Vagina (tissue), 2 donors: Measurements from ENCODE around the gene NPAS3. TPM values are rescaled to one million over a fixed set of nuclear protein-coding genes. Genes with fewer than 3 reads are reported as not detected.

Experiments used
- DNase-seq, 2 donors: peaks; one replicate each; pipeline ENCODE4 v3.0.0-alpha.2; 2017; ENCODE audit errors: extremely low spot score in 2 of 2
- H3K27ac ChIP-seq: fragments of 200-600 bp; sonication (generic); one replicate; pipeline ENCODE4 v1.5.1; 2019
- H3K27me3 ChIP-seq: fragments of 200-600 bp; sonication (generic); one replicate; pipeline ENCODE4 v1.5.1; 2019
- H3K36me3 ChIP-seq, 2 donors: fragments of 200-600 bp; sonication (generic); one replicate each; pipeline ENCODE4 v1.5.1; 2017 to 2019
- H3K4me1 ChIP-seq: fragments of 200-600 bp; sonication (generic); one replicate; pipeline ENCODE4 v1.5.1; 2019
- H3K4me3 ChIP-seq, 2 donors: fragments of 200-600 bp; sonication (generic); 1 replicate in 1 of 2; 2 replicates in 1 of 2; pipeline ENCODE4 v1.5.1; 2016 to 2019
- H3K9me3 ChIP-seq: fragments of 200-600 bp; sonication (generic); one replicate; pipeline ENCODE4 v1.5.1; 2019
- CTCF ChIP-seq, 3 experiments: fragments of 450-650 bp in 2 of 3; fragments of 200-600 bp in 1 of 3; sonication (generic) in 1 of 3; IDR thresholded peaks; one replicate each; pipeline ENCODE4 v1.5.1; 2017 to 2019; ENCODE audit warnings: antibody characterized with exemption in 3 of 3, mild to moderate bottlenecking in 2 of 3, moderate library complexity in 2 of 3
- POLR2A ChIP-seq, 2 donors: fragments of 450-650 bp; IDR thresholded peaks; one replicate each; pipeline ENCODE4 v1.6.1; 2017; ENCODE audit warnings: antibody characterized with exemption in 2 of 2, mild to moderate bottlenecking in 2 of 2, moderate library complexity in 2 of 2
- POLR2AphosphoS5 ChIP-seq, 2 donors: sonication (generic); formaldehyde crosslinking; IDR thresholded peaks; one replicate each; pipeline ENCODE4 v1.9.0; 2017; ENCODE audit warnings: antibody characterized with exemption in 2 of 2, mild to moderate bottlenecking in 2 of 2, low read depth in 1 of 2; ENCODE audit not compliant: insufficient read depth in 1 of 2
- intact Hi-C: fragments of 100-400 bp; cut with DNase I; formaldehyde crosslinking; loops from one replicate; pipeline ENCODE4 v1.15.1; 2023
- total RNA-seq: library from RNA; depleted of rRNA; stranded (reverse); fragments of >200 nt; gene quantifications from one replicate; pipeline ENCODE4 v1.2.3, GENCODE V29; 2016

Gene NPAS3
- total RNA-seq, 1 donor from 2014 or later, result 1.2 TPM

- Histone ChIP-seq H3K4me3 (no peak overlapping the region), H3K36me3 (no peaks in the 10 kb centered on the region), H3K27ac (no peak overlapping the region), H3K9me3 (no peaks in the 10 kb centered on the region), H3K4me1 (no peaks in the 10 kb centered on the region), H3K27me3 (no peaks in the 10 kb centered on the region)
- DNase-seq, result no peak
- intact Hi-C loops, result no loop called here
- no peak for TF ChIP-seq POLR2A (IDR thresholded peaks at IDR 0.05)
- no peak for TF ChIP-seq POLR2AphosphoS5 (IDR thresholded peaks at IDR 0.05; ENCODE audit: insufficient read depth in 1 of 2, low read depth in 1 of 2)
- no peak for TF ChIP-seq CTCF (IDR thresholded peaks at IDR 0.05)
Observed at GRCh38 chr14:33259764-33260163, 321.1 kb downstream of the NPAS3 start.

GRCh38 chr14:33271216-33271615 lies 332.5 kb downstream of the NPAS3 start:
- H3K4me3 ChIP-seq, result no peak overlapping the region
- intact Hi-C loops, result no loop called here
- DNase-seq, result no peak
- H3K9me3 ChIP-seq, result no peaks in the 10 kb centered on the region
- no peaks in the 10 kb centered on the region for H3K36me3 ChIP-seq
- H3K4me1 ChIP-seq, result no peaks in the 10 kb centered on the region
- H3K27ac ChIP-seq, result no peak overlapping the region
- TF ChIP-seq POLR2A (IDR thresholded peaks at IDR 0.05), result no peak
- TF ChIP-seq CTCF (IDR thresholded peaks at IDR 0.05), result no peak
- no peak for TF ChIP-seq POLR2AphosphoS5 (IDR thresholded peaks at IDR 0.05; ENCODE audit: insufficient read depth in 1 of 2, low read depth in 1 of 2)
- H3K27me3 ChIP-seq, result no peaks in the 10 kb centered on the region

GRCh38 chr14:33271891-33272290 lies 333.2 kb downstream of the NPAS3 start:
- no peak for DNase-seq
- Histone ChIP-seq H3K36me3 (no peaks in the 10 kb centered on the region), H3K9me3 (no peaks in the 10 kb centered on the region), H3K27ac (no peak overlapping the region), H3K4me1 (no peaks in the 10 kb centered on the region), H3K4me3 (no peak overlapping the region), H3K27me3 (no peaks in the 10 kb centered on the region)
- no peak for TF ChIP-seq CTCF (IDR thresholded peaks at IDR 0.05)
- TF ChIP-seq POLR2AphosphoS5 (IDR thresholded peaks at IDR 0.05; ENCODE audit: insufficient read depth in 1 of 2, low read depth in 1 of 2), result no peak
- TF ChIP-seq POLR2A (IDR thresholded peaks at IDR 0.05), result no peak
- intact Hi-C loops, result no loop called here

- Histone ChIP-seq H3K36me3 (no peaks in the 10 kb centered on the region), H3K9me3 (no peaks in the 10 kb centered on the region), H3K27me3 (no peaks in the 10 kb centered on the region), H3K4me3 (no peak overlapping the region), H3K27ac (no peak overlapping the region), H3K4me1 (no peaks in the 10 kb centered on the region)
- no peak for TF ChIP-seq POLR2A (IDR thresholded peaks at IDR 0.05)
- TF ChIP-seq CTCF (IDR thresholded peaks at IDR 0.05), result no peak
- no peak for TF ChIP-seq POLR2AphosphoS5 (IDR thresholded peaks at IDR 0.05; ENCODE audit: insufficient read depth in 1 of 2, low read depth in 1 of 2)
- intact Hi-C loops, result no loop called here
- DNase-seq, result no peak
Observed at GRCh38 chr14:33273978-33274377, 335.3 kb downstream of the NPAS3 start.

GRCh38 chr14:33275879-33276278 lies 337.2 kb downstream of the NPAS3 start:
- intact Hi-C loops, result no loop called here
- Histone ChIP-seq H3K4me3 (no peak overlapping the region), H3K4me1 (no peaks in the 10 kb centered on the region), H3K36me3 (no peaks in the 10 kb centered on the region), H3K27ac (no peak overlapping the region), H3K9me3 (no peaks in the 10 kb centered on the region), H3K27me3 (no peaks in the 10 kb centered on the region)
- TF ChIP-seq POLR2AphosphoS5 (IDR thresholded peaks at IDR 0.05; ENCODE audit: insufficient read depth in 1 of 2, low read depth in 1 of 2) (no peak), CTCF (IDR thresholded peaks at IDR 0.05) (no peak), POLR2A (IDR thresholded peaks at IDR 0.05) (no peak)
- no peak for DNase-seq
